ENCODE results near the gene PEX7. TPM values are rescaled to one million over a fixed set of nuclear protein-coding genes. Genes with fewer than 3 reads are reported as not detected.
A peak's percentile ranks its signal among the peaks of the same experiment; 100 is the strongest.

Gene PEX7
- total and polyA plus RNA-seq, 2 donors (not counting 1 experiment from before 2014, with no cell fraction given), result 10.2 to 18.0 TPM

GRCh38 chr6:136864676-136865075, 42.3 kb downstream of the PEX7 start:
- TF ChIP-seq, protein P1, sequence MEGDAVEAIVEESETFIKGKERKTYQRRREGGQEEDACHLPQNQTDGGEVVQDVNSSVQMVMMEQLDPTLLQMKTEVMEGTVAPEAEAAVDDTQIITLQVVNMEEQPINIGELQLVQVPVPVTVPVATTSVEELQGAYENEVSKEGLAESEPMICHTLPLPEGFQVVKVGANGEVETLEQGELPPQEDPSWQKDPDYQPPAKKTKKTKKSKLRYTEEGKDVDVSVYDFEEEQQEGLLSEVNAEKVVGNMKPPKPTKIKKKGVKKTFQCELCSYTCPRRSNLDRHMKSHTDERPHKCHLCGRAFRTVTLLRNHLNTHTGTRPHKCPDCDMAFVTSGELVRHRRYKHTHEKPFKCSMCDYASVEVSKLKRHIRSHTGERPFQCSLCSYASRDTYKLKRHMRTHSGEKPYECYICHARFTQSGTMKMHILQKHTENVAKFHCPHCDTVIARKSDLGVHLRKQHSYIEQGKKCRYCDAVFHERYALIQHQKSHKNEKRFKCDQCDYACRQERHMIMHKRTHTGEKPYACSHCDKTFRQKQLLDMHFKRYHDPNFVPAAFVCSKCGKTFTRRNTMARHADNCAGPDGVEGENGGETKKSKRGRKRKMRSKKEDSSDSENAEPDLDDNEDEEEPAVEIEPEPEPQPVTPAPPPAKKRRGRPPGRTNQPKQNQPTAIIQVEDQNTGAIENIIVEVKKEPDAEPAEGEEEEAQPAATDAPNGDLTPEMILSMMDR (conservative IDR thresholded peaks at IDR 0.05 in 1 of 2, IDR thresholded peaks at IDR 0.05 in 1 of 2; ENCODE audit: low read depth in 1 of 2, low read length in 2 of 2), result no peak
- TF ChIP-seq EZH2 (IDR thresholded peaks at IDR 0.05; ENCODE audit: low read length, missing control alignments), result no peak
- H3K4me1 ChIP-seq (ENCODE audit: control insufficient read depth, extremely low read depth, insufficient read depth, low read length), result no peaks in the 10 kb centered on the region
- H3K9me3 ChIP-seq (ENCODE audit: control insufficient read depth, insufficient read depth, low read depth, low read length), result no peaks in the 10 kb centered on the region
- no peaks in the 10 kb centered on the region for H3K79me2 ChIP-seq (ENCODE audit: control insufficient read depth, insufficient read depth, low read length)
- no peaks in the 10 kb centered on the region for H3K36me3 ChIP-seq (ENCODE audit: control insufficient read depth, insufficient read depth, low read length)
- no peaks in the 10 kb centered on the region for H4K20me1 ChIP-seq (ENCODE audit: control insufficient read depth, extremely low read depth, insufficient read depth, low read length)
- no peak for DNase-seq (ENCODE audit: low read depth in 2 of 2)
- no peak overlapping the region for H3K4me3 ChIP-seq (replicated peaks in 1 of 4; ENCODE audit: control extremely low read depth in 1 of 4, insufficient read depth in 1 of 4, low read depth in 3 of 4, low read length in 4 of 4)
- no peaks in the 10 kb centered on the region for H3K27me3 ChIP-seq (ENCODE audit: control insufficient read depth, insufficient read depth, low read length)
- no peak overlapping the region for H2AFZ ChIP-seq (ENCODE audit: low read length)
- H3K4me2 ChIP-seq (ENCODE audit: extremely low read depth, insufficient read depth, low read length), result no peak overlapping the region
- H3K27ac ChIP-seq (ENCODE audit: insufficient read depth, low read length), result no peak overlapping the region
- no peak overlapping the region for H3K9ac ChIP-seq (ENCODE audit: insufficient read depth, low read length)

DNA sequence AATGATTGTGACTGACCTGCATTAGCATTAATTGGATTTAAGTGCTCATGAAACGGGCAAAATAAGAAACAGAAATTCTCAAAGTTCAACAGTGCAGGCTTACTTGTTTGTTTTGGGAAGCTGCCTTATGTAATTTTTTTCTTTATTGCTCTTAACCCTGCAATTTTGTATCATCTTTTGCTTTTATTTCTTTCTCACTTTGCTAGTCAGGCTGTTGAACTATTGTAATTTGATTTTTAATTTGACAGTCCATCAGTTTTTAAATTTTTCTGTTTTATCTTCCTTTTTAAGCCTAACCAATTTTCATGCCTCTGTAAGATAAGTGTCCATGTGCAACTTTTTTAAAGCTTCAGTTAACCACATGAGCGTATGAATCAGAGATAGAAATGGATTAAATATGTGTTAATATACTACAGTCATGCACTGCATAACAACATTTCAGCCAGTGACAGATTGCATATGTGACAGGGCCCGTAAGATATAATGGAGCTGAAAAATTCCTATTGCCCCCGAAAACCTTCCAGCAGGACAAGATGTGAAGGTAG, 44.6 kb downstream of the PEX7 start:
- Histone ChIP-seq H3K27me3 (ENCODE audit: control insufficient read depth, insufficient read depth, low read length) (no peaks in the 10 kb centered on the region), H3K4me2 (ENCODE audit: extremely low read depth, insufficient read depth, low read length) (no peak overlapping the region), H3K9me3 (ENCODE audit: control insufficient read depth, insufficient read depth, low read depth, low read length) (no peaks in the 10 kb centered on the region), H4K20me1 (ENCODE audit: control insufficient read depth, extremely low read depth, insufficient read depth, low read length) (no peaks in the 10 kb centered on the region), H2AFZ (ENCODE audit: low read length) (no peak overlapping the region), H3K27ac (ENCODE audit: insufficient read depth, low read length) (no peak overlapping the region), H3K4me1 (ENCODE audit: control insufficient read depth, extremely low read depth, insufficient read depth, low read length) (no peaks in the 10 kb centered on the region), H3K9ac (ENCODE audit: insufficient read depth, low read length) (no peak overlapping the region), H3K79me2 (ENCODE audit: control insufficient read depth, insufficient read depth, low read length) (no peaks in the 10 kb centered on the region), H3K36me3 (ENCODE audit: control insufficient read depth, insufficient read depth, low read length) (no peaks in the 10 kb centered on the region), H3K4me3 (replicated peaks in 1 of 4; ENCODE audit: control extremely low read depth in 1 of 4, insufficient read depth in 1 of 4, low read depth in 3 of 4, low read length in 4 of 4) (no peak overlapping the region)
- peak in 1 of 2 donors; percentile 60 for DNase-seq (ENCODE audit: low read depth in 2 of 2)
- no peak for TF ChIP-seq EZH2 (IDR thresholded peaks at IDR 0.05; ENCODE audit: low read length, missing control alignments)
- TF ChIP-seq, protein P1 (conservative IDR thresholded peaks at IDR 0.05 in 1 of 2, IDR thresholded peaks at IDR 0.05 in 1 of 2; ENCODE audit: low read depth in 1 of 2, low read length in 2 of 2), result no peak

GRCh38 chr6:136869451-136869850, 47.1 kb downstream of the PEX7 start:
- TF ChIP-seq EZH2 (IDR thresholded peaks at IDR 0.05; ENCODE audit: low read length, missing control alignments), result no peak
- TF ChIP-seq, protein P1 (conservative IDR thresholded peaks at IDR 0.05 in 1 of 2, IDR thresholded peaks at IDR 0.05 in 1 of 2; ENCODE audit: low read depth in 1 of 2, low read length in 2 of 2), result no peak
- no peak overlapping the region for H3K9ac ChIP-seq (ENCODE audit: insufficient read depth, low read length)

More at GRCh38 chr6:136869451-136869850, 47.1 kb downstream of the PEX7 start:
- H3K27ac ChIP-seq (ENCODE audit: insufficient read depth, low read length), result no peak overlapping the region
- H3K9me3 ChIP-seq (ENCODE audit: control insufficient read depth, insufficient read depth, low read depth, low read length), result no peaks in the 10 kb centered on the region
- no peak overlapping the region for H3K4me2 ChIP-seq (ENCODE audit: extremely low read depth, insufficient read depth, low read length)
- no peaks in the 10 kb centered on the region for H3K4me1 ChIP-seq (ENCODE audit: control insufficient read depth, extremely low read depth, insufficient read depth, low read length)
- DNase-seq (ENCODE audit: low read depth in 2 of 2), result no peak
- H3K27me3 ChIP-seq (ENCODE audit: control insufficient read depth, insufficient read depth, low read length), result no peaks in the 10 kb centered on the region
- no peak overlapping the region for H2AFZ ChIP-seq (ENCODE audit: low read length)
- no peaks in the 10 kb centered on the region for H4K20me1 ChIP-seq (ENCODE audit: control insufficient read depth, extremely low read depth, insufficient read depth, low read length)
- H3K79me2 ChIP-seq (ENCODE audit: control insufficient read depth, insufficient read depth, low read length), result no peaks in the 10 kb centered on the region
- no peaks in the 10 kb centered on the region for H3K36me3 ChIP-seq (ENCODE audit: control insufficient read depth, insufficient read depth, low read length)
- no peak overlapping the region for H3K4me3 ChIP-seq (replicated peaks in 1 of 4; ENCODE audit: control extremely low read depth in 1 of 4, insufficient read depth in 1 of 4, low read depth in 3 of 4, low read length in 4 of 4)

All from fibroblast of lung (primary cell).